GM13977 (cell line): ENCODE measurements around the gene SLC25A48.

Experiments used
- DNase-seq: peaks from one replicate; pipeline ENCODE4 v3.0.0; 2012; ENCODE audit warnings: low spot score
- CTCF ChIP-seq: IDR thresholded peaks from 2 replicates; pipeline ENCODE4 v1.5.1; 2012; ENCODE audit warnings: mild to moderate bottlenecking, control low read depth; ENCODE audit not compliant: insufficient read depth; ENCODE audit errors: extremely low read depth, missing control alignments
- in situ Hi-C: fragments of 300-500 bp; cut with MboI; formaldehyde crosslinking; loops from one replicate; pipeline ENCODE4 v1.12.0; 2022; ENCODE audit warnings: low sequenced_read_pairs, low pct_unique_long_range_greater_than_20kb, mixed read lengths, inconsistent platforms; ENCODE audit not compliant: unreplicated experiment

SLC25A48 gene

GRCh38 chr5:135890296-135890695 lies 55.8 kb downstream of the SLC25A48 start:
- DNase-seq, result no peak
- in situ Hi-C loops, result loop anchor here (25.0 kb wide), 1 partner anchor 522 kb away; no protein-coding TSS in a partner anchor
- TF ChIP-seq CTCF, result no peak

DNA sequence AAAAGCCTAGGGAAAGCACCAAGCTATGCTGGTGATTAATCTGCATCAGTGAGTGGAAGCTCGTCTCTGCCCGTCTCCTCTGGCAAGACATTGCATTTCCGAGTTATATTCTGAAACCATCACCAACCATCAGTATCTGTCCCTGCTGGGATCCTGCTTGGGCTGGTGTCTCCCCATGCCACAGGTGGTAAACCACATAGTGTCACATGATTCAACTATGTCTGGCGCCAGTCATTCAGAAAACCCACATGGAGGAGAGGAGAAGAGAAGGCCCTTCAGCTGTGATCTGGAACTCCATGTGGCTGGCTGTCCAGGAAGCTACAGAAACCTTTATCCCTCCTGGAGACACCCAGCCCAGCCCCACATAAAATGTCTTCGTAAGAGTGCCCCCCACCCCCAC lies 56.4 kb downstream of the SLC25A48 start:
- no peak for DNase-seq
- no peak for TF ChIP-seq CTCF
- in situ Hi-C loops, result loop anchor here (25.0 kb wide), 1 partner anchor 521 kb away; no protein-coding TSS in a partner anchor

- TF ChIP-seq CTCF, result no peak
- no peak for DNase-seq
- in situ Hi-C loops, result loop anchor here (25.0 kb wide), 1 partner anchor 521 kb away; no protein-coding TSS in a partner anchor
Measured at GRCh38 chr5:135891268-135891667, 56.8 kb downstream of the SLC25A48 start.

GRCh38 chr5:135891791-135892190 lies 57.3 kb downstream of the SLC25A48 start:
- in situ Hi-C loops, result loop anchor here (25.0 kb wide), 1 partner anchor 521 kb away; no protein-coding TSS in a partner anchor
- DNase-seq, result no peak
- TF ChIP-seq CTCF, result no peak

DNA sequence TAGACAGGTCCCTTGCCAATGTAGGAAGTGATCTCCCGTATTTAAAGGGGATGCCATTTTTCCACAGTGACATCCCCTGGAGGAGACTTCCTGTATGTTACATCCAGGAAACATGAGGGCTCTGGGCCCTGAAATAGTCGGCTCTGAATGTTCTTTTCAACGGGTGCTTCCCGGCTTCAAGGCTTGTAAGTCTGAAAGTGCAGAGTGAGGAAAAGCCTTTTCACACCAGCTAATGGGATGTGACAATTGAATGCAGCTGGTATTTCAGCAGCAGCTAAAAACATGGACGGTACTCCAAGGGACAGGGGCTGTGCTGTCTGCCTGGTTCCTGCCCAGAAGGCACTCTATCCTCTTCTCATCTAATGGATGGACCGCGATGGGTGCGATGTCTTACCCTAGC lies 59.8 kb downstream of the SLC25A48 start:
- no peak for TF ChIP-seq CTCF
- no peak for DNase-seq
- in situ Hi-C loops, result loop anchor here (25.0 kb wide), 1 partner anchor 518 kb away; no protein-coding TSS in a partner anchor

DNA sequence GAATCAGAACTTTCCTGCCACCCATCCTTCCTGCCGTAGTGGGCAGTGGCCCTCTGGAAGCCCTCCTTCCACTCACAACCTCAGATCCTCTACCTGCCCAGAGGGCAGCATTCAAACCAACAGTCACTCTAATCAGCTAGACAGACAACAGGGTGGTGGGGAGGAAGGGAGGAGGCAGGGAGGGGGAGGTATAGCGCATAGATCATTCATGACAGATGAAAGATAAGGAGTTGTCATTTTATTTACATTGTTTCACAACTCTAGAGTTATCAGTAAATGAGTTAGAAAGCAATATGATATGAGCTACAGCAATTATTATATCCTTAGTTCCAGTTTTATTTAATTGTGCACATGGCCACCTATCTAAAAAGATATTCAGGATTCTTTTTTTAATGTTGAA lies 60.3 kb downstream of the SLC25A48 start:
- in situ Hi-C loops, result loop anchor here (25.0 kb wide), 1 partner anchor 518 kb away; no protein-coding TSS in a partner anchor
- no peak for TF ChIP-seq CTCF
- no peak for DNase-seq
